IPS DF 6.9 (cell line): ENCODE results near the gene GASK1A.
"Not testable (repeated sequence)": the region's sequence is repeated elsewhere in the genome, so short reads cannot be mapped to it uniquely, and the experiment has no call there.

ENCODE experiments used
- DNase-seq: peaks from one replicate; pipeline ENCODE4 v3.0.0-alpha.2; 2013; ENCODE audit warnings: low read depth, low spot score
- H3K27ac ChIP-seq: one replicate; pipeline ENCODE4 v1.5.1; 2013; ENCODE audit warnings: low read length, control low read depth
- H3K27me3 ChIP-seq: 2 replicates; pipeline ENCODE4 v1.6.1; 2013; ENCODE audit warnings: mild to moderate bottlenecking, low read length; ENCODE audit not compliant: control insufficient read depth, insufficient read depth
- H3K36me3 ChIP-seq: 2 replicates; pipeline ENCODE4 v1.6.1; 2013; ENCODE audit warnings: low read length; ENCODE audit not compliant: control insufficient read depth, insufficient read depth
- H3K4me1 ChIP-seq: 2 replicates; pipeline ENCODE4 v1.6.1; 2013; ENCODE audit warnings: low read length; ENCODE audit not compliant: control insufficient read depth, insufficient read depth
- H3K4me3 ChIP-seq: 2 replicates; pipeline ENCODE4 v1.5.1; 2013; ENCODE audit warnings: mild to moderate bottlenecking, low read length
- H3K9me3 ChIP-seq: 2 replicates; pipeline ENCODE4 v1.6.1; 2013; ENCODE audit warnings: low read length, inconsistent platforms; ENCODE audit not compliant: control insufficient read depth, insufficient read depth
- WGBS: extraction: QIAGEN DNeasy Blood & Tissue Kit; methylation state at CpG from one replicate; pipeline ENCODE4 v1.1.7; 2013; ENCODE audit warnings: mixed read lengths, missing lambda C conversion rate; ENCODE audit not compliant: insufficient read length, insufficient coverage; 5-methylcytosine and 5-hydroxymethylcytosine counted together

The GASK1A gene

DNA sequence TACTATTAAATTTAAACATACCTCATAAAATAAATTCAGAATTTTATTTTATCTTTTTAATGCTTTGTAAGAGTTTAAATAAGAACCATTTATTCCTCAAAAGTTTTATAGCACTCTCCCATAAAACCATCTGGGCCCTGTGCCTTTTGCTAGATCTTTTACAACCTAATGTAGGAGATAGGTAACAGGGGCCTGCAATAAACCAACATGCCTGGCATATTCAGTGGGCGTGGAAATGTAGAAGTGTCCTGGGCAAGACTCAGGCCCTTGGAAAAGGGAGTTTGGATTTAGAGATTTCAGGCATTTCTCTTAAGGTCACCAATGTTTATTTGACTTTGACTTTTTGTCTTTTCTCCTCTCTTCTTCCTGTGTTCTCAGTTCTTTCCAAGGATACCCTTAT is 80.3 kb downstream of the GASK1A start:
- no CpG with 5 or more reads among the region's 1 CpG for WGBS
- no peak for DNase-seq
- no peaks in the 10 kb centered on the region for H3K27me3 ChIP-seq
- no peaks in the 10 kb centered on the region; the same call in none of the 2 replicates for H3K9me3 ChIP-seq
- H3K27ac ChIP-seq: no peak overlapping the region
- H3K4me3 ChIP-seq: no peak overlapping the region
- 0 out of 2 replicates have a peak, but pooled peaks cover 2% of the 10 kb centered on the region for H3K36me3 ChIP-seq
- no peaks in the 10 kb centered on the region for H3K4me1 ChIP-seq

DNA sequence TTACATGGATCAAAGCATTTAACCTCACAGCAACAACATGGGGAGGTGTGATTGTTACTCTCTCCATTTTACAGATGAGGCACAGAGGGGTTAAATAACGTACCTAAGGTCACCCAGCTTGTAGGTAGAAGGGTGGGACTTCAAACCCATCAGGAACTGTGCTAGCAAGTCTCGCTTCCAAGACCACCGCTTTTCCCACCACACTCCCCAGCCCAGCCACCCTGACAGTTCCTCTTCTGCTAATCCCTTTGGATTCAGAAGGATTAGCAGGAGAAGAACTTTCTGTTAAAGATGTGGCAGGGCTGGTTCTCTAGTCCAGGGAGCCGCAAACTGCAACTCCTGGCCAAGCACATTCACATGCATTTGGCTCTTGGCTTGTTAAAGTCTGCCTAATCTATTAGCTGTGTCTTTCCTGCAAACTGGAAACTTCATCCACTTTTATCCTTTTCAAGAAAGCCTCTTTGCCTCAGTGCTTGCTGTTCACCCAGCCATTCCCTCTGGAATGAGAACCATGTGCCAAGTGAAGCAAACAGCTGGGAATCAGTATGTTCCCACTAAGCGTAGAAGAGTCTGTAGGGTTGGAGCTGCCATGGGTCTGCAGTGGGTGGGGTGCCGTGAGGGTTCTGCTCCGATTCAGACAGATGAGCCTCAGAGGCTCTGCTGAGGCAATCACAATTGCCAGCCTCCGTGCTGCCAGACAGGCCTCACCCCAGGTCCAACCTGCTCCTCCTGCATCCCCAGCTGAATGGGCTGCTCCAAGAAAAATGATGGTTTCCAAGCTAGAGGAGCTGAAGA is 82.2 kb downstream of the GASK1A start:
- no peak overlapping the region for H3K27ac ChIP-seq
- no peak for DNase-seq

GRCh38 chr3:43062040-43062563 is 83.0 kb downstream of the GASK1A start:
- no peak overlapping the region for H3K4me3 ChIP-seq
- 0 out of 2 replicates have a peak, but pooled peaks cover 2% of the 10 kb centered on the region for H3K36me3 ChIP-seq
- no peak for DNase-seq
- no peaks in the 10 kb centered on the region; the same call in none of the 2 replicates for H3K9me3 ChIP-seq
- no CpG with 5 or more reads among the region's 5 CpGs for WGBS
- H3K27ac ChIP-seq: no peak overlapping the region
- no peaks in the 10 kb centered on the region for H3K4me1 ChIP-seq
- H3K27me3 ChIP-seq: no peaks in the 10 kb centered on the region

More for the DNA sequence above, 82.2 kb downstream of the GASK1A start:
- Histone ChIP-seq H3K4me1 (no peaks in the 10 kb centered on the region), H3K9me3 (no peaks in the 10 kb centered on the region; the same call in none of the 2 replicates), H3K36me3 (0 out of 2 replicates have a peak, but pooled peaks cover 2% of the 10 kb centered on the region), H3K27me3 (no peaks in the 10 kb centered on the region), H3K4me3 (no peak overlapping the region)
- WGBS: no CpG with 5 or more reads among the region's 8 CpGs

DNA sequence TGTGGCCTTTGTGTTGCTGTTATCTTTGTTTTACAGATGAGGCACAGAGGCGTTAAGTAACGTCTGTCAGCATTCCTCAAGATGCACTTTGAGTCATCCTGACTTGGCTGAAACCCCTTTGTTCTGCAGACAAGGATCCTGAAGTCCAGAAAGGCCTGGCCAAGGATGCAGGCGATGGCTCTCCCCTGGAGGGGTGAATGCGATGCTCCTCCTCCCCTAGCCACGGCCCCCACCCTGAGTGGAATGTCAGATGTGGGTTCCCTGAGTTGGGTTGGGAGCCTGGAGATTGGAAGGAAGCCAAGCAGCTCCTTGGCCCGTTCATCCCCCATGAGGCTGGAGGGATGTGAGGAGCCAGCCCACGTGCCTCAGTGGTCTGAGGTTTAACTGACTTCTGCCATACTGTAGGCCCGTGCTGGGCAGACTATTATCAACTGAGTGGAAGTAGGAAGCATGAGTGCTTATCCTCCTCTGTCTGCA is 83.5 kb downstream of the GASK1A start:
- H3K27ac ChIP-seq: no peak overlapping the region
- DNase-seq: no peak
- H3K36me3 ChIP-seq: 0 out of 2 replicates have a peak, but pooled peaks cover 2% of the 10 kb centered on the region
- no peaks in the 10 kb centered on the region for H3K27me3 ChIP-seq
- no peaks in the 10 kb centered on the region; the same call in none of the 2 replicates for H3K9me3 ChIP-seq
- no peaks in the 10 kb centered on the region for H3K4me1 ChIP-seq
- WGBS: no CpG with 5 or more reads among the region's 8 CpGs
- H3K4me3 ChIP-seq: no peak overlapping the region

- WGBS: no CpG with 5 or more reads among the region's 5 CpGs
- H3K27me3 ChIP-seq: no peaks in the 10 kb centered on the region
- H3K9me3 ChIP-seq: no peaks in the 10 kb centered on the region; the same call in none of the 2 replicates
- DNase-seq: no peak
- H3K36me3 ChIP-seq: 0 out of 2 replicates have a peak, but pooled peaks cover 2% of the 10 kb centered on the region
- H3K4me3 ChIP-seq: no peak overlapping the region
- no peaks in the 10 kb centered on the region for H3K4me1 ChIP-seq
- H3K27ac ChIP-seq: no peak overlapping the region
Observed at GRCh38 chr3:43063114-43063513, 84.0 kb downstream of the GASK1A start.

- not testable (repeated sequence) for H3K4me1 ChIP-seq, H3K27me3 ChIP-seq, H3K9me3 ChIP-seq, H3K4me3 ChIP-seq, H3K36me3 ChIP-seq, DNase-seq, H3K27ac ChIP-seq
- no CpG with 5 or more reads among the region's 5 CpGs for WGBS
Observed at GRCh38 chr3:43070670-43071069, 91.6 kb downstream of the GASK1A start.

GRCh38 chr3:43071313-43071893 is 92.3 kb downstream of the GASK1A start:
- no peaks in the 10 kb centered on the region for H3K4me1 ChIP-seq
- H3K27me3 ChIP-seq: no peaks in the 10 kb centered on the region
- no peak overlapping the region for H3K4me3 ChIP-seq
- no peaks in the 10 kb centered on the region for H3K36me3 ChIP-seq
- no peak overlapping the region for H3K27ac ChIP-seq
- no peaks in the 10 kb centered on the region for H3K9me3 ChIP-seq
- no CpG with 5 or more reads among the region's 7 CpGs for WGBS
- DNase-seq: peak; percentile 45

DNA sequence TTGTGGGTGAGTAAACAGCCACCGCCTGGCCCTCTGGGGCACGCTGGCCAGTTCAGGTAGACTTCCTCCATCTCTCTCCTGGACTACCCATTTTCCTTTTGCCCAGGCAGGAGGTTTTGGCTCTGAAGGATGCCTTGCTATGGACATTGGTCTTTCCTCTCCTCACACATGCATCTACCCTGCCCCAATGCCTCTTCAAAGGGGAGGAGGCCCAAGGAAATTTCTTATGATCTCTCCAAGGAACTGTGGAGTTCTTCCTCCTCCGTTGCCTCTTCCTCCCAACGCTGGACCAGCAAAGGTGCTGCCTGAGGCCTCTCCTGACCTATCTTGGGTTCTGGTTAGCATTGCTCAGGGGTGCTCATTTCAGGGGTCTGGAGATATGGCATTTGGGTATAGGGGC is 93.2 kb downstream of the GASK1A start:
- Histone ChIP-seq H3K36me3 (no peaks in the 10 kb centered on the region), H3K9me3 (no peaks in the 10 kb centered on the region), H3K27ac (no peak overlapping the region), H3K27me3 (no peaks in the 10 kb centered on the region), H3K4me3 (no peak overlapping the region), H3K4me1 (no peaks in the 10 kb centered on the region)
- DNase-seq: no peak
- WGBS: no CpG with 5 or more reads among the region's 4 CpGs

- no CpG with 5 or more reads among the region's 7 CpGs for WGBS
- Histone ChIP-seq H3K27me3 (no peaks in the 10 kb centered on the region), H3K27ac (no peak overlapping the region), H3K9me3 (no peaks in the 10 kb centered on the region), H3K4me3 (no peak overlapping the region), H3K36me3 (no peaks in the 10 kb centered on the region), H3K4me1 (no peaks in the 10 kb centered on the region)
- DNase-seq: no peak
Observed at GRCh38 chr3:43073116-43073835, 94.2 kb downstream of the GASK1A start.

- Histone ChIP-seq H3K4me1 (no peaks in the 10 kb centered on the region), H3K9me3 (no peaks in the 10 kb centered on the region), H3K4me3 (no peak overlapping the region), H3K36me3 (no peaks in the 10 kb centered on the region), H3K27ac (no peak overlapping the region), H3K27me3 (no peaks in the 10 kb centered on the region)
- no CpG with 5 or more reads among the region's 5 CpGs for WGBS
- DNase-seq: no peak
Observed at GRCh38 chr3:43073836-43074220, 94.7 kb downstream of the GASK1A start.
